Erythroblast (primary cell): Measurements from ENCODE around the gene CCDC127.

Experiments
- GATA1 ChIP-seq: IDR thresholded peaks from 2 replicates; pipeline ENCODE4 v1.6.1; 2011; ENCODE audit warnings: low read depth, mild to moderate bottlenecking, control low read depth, low read length, moderate library complexity
- POLR2A ChIP-seq: IDR thresholded peaks from 2 replicates; pipeline ENCODE4 v1.6.1; 2011; ENCODE audit warnings: mild to moderate bottlenecking, low read length

DNA sequence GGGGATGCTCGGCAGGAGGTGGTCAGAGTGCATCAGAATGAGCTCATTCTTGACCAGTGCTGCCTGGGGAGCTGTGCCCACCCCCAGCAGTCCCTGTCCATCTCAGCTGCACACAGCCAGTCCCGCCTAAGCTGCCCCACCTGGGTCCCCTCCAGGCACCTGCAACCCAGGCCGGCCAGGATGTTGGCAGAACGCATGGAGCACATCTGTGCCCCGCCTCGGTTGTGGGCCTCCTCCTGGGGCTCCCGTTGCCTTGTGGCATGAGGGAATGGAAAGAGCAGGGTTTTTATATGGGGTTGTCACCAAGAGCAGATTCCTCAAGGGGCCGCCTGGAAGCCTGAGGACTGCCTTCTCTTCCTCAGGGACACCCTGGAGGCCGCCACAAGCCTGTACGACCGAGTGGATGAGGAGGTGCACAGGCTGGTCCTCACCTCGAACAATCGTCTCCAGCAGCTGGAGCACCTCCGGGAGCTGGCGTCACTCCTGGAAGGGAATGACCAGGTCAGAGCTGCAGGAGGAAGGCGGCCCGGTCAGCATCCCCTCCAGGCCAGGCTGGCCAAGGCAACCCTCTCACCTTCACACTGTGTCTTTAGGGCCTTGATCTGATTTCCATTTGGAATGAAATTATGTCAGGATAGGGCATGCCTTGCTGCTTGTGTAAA lies 61.4 kb downstream of the CCDC127 start:
- no peak for TF ChIP-seq POLR2A
- no peak for TF ChIP-seq GATA1
